ENCODE results near the gene FRMD4B. TPM values are rescaled to one million over a fixed set of nuclear protein-coding genes. Genes with fewer than 3 reads are reported as not detected.
"Not testable (repeated sequence)": the region's sequence is repeated elsewhere in the genome, so short reads cannot be mapped to it uniquely, and the experiment has no call there.

Gene FRMD4B
- polyA plus RNA-seq, 2 of the 4 experiments (the other 2 are of a cell fraction), result 0.92 to 5.9 TPM

- no peak for TF ChIP-seq HOXA7 (CRISPR knock-in tag; IDR thresholded peaks at IDR 0.05)
Measured at GRCh38 chr3:69272556-69272955, 113.3 kb downstream of the FRMD4B start (continued).

DNA sequence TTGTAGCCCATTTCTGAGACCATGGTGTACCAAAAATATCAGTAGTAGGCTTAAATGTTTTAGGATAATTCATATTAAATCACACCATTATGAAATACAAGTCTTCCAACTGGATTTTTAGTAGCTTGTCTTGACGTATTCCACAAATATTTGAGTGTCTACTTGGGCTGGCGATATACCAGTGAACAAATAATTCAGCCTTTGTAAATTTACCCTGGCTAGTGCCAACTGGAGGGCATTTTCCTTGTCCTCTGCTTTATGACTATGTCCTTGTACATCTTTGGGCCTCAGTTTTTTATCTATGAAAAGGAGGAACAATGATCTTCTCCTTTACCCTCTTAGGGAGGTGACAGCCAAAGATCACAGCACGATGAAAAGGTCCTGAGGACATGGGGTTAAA is 114.8 kb downstream of the FRMD4B start:
- no peak overlapping the region for H3K27ac ChIP-seq
- CTCF ChIA-PET, result interaction anchor here (1.0 kb wide), 1 partner anchor 35 kb away, joined by 3 read pairs; no protein-coding TSS in a partner anchor
- TF ChIP-seq HOXA7 (CRISPR knock-in tag; IDR thresholded peaks at IDR 0.05), result no peak
- no peak for TF ChIP-seq FOSB (CRISPR knock-in tag; IDR thresholded peaks at IDR 0.05)
- TF ChIP-seq BCL3 (IDR thresholded peaks at IDR 0.05), result no peak
- no peak for TF ChIP-seq JUNB (IDR thresholded peaks at IDR 0.05)
- no peak for TF ChIP-seq PBX3 (IDR thresholded peaks at IDR 0.05)
- TF ChIP-seq NR3C1 (IDR thresholded peaks at IDR 0.05), result no peak
- no peak for TF ChIP-seq HDAC2 (IDR thresholded peaks at IDR 0.05)
- TF ChIP-seq CHD2 (IDR thresholded peaks at IDR 0.05; ENCODE audit: low read length, partially characterized antibody), result no peak
- no peak for TF ChIP-seq POLR2A (IDR thresholded peaks at IDR 0.05; ENCODE audit: low read length)
- TF ChIP-seq FOSL2 (IDR thresholded peaks at IDR 0.05), result no peak
- no peak for TF ChIP-seq FOSL2 (CRISPR knock-in tag; IDR thresholded peaks at IDR 0.05)
- TF ChIP-seq, protein P1, sequence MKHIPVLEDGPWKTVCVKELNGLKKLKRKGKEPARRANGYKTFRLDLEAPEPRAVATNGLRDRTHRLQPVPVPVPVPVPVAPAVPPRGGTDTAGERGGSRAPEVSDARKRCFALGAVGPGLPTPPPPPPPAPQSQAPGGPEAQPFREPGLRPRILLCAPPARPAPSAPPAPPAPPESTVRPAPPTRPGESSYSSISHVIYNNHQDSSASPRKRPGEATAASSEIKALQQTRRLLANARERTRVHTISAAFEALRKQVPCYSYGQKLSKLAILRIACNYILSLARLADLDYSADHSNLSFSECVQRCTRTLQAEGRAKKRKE (CRISPR knock-in tag; IDR thresholded peaks at IDR 0.05; ENCODE audit: low read depth), result no peak
- TF ChIP-seq MAFK (IDR thresholded peaks at IDR 0.05; ENCODE audit: partially characterized antibody), result no peak
- TF ChIP-seq, protein P2, sequence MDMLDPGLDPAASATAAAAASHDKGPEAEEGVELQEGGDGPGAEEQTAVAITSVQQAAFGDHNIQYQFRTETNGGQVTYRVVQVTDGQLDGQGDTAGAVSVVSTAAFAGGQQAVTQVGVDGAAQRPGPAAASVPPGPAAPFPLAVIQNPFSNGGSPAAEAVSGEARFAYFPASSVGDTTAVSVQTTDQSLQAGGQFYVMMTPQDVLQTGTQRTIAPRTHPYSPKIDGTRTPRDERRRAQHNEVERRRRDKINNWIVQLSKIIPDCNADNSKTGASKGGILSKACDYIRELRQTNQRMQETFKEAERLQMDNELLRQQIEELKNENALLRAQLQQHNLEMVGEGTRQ (IDR thresholded peaks at IDR 0.05), result no peak
- no peak for TF ChIP-seq MAZ (IDR thresholded peaks at IDR 0.05; ENCODE audit: borderline replicate concordance, low read depth, low read length)
- no peak for TF ChIP-seq HEYL (CRISPR knock-in tag; IDR thresholded peaks at IDR 0.05)
- TF ChIP-seq E2F6 (IDR thresholded peaks at IDR 0.05; ENCODE audit: borderline replicate concordance, low read depth), result no peak
- TF ChIP-seq CBX2 (IDR thresholded peaks at IDR 0.05; ENCODE audit: borderline replicate concordance, low read depth), result no peak
- H3K4me2 ChIP-seq, result no peak overlapping the region
- DNase-seq (ENCODE audit: low read depth in 1 of 2, low spot score in 1 of 2) (no peak), ATAC-seq (no peak), FAIRE-seq (no peak)
- no peak overlapping the region for H3K4me3 ChIP-seq
- WGBS (ENCODE audit: missing lambda C conversion rate), result 62% methylated on average over 3 of the region's 3 CpGs
- POLR2A ChIA-PET, result no interaction called here
- H3K4me1 ChIP-seq, result no peaks in the 10 kb centered on the region
- no peaks in the 10 kb centered on the region for H3K9me3 ChIP-seq

- FAIRE-seq (no peak), DNase-seq (ENCODE audit: low read depth in 1 of 2, low spot score in 1 of 2) (no peak), ATAC-seq (no peak)
- Histone ChIP-seq H3K27ac (no peak overlapping the region), H3K4me2 (no peak overlapping the region), H3K9me3 (no peaks in the 10 kb centered on the region), H3K4me3 (no peak overlapping the region), H3K4me1 (no peaks in the 10 kb centered on the region)
- POLR2A ChIA-PET, result no interaction called here
- WGBS (ENCODE audit: missing lambda C conversion rate), result 37% methylated on average over 2 of the region's 2 CpGs
- TF ChIP-seq RFX5 (IDR thresholded peaks at IDR 0.05) (no peak), HEYL (CRISPR knock-in tag; IDR thresholded peaks at IDR 0.05) (no peak), ESRRA (IDR thresholded peaks at IDR 0.05; ENCODE audit: borderline replicate concordance, low read length) (no peak), TP53 (CRISPR knock-in tag; IDR thresholded peaks at IDR 0.05) (no peak), BHLHE40 (IDR thresholded peaks at IDR 0.05; ENCODE audit: low read depth, low read length) (no peak), JUNB (IDR thresholded peaks at IDR 0.05) (no peak), PHF8 (IDR thresholded peaks at IDR 0.05; ENCODE audit: borderline replicate concordance, low read depth) (no peak), EHF (CRISPR knock-in tag; IDR thresholded peaks at IDR 0.05) (no peak), CTCF (IDR thresholded peaks at IDR 0.05) (no peak), ZC3H11A (IDR thresholded peaks at IDR 0.05) (no peak), FOSB (CRISPR knock-in tag; IDR thresholded peaks at IDR 0.05) (no peak), NR3C1 (IDR thresholded peaks at IDR 0.05) (no peak), RNF2 (IDR thresholded peaks at IDR 0.05; ENCODE audit: borderline replicate concordance, low read depth) (no peak), E2F6 (IDR thresholded peaks at IDR 0.05; ENCODE audit: borderline replicate concordance, low read depth) (no peak), MAZ (IDR thresholded peaks at IDR 0.05; ENCODE audit: borderline replicate concordance, low read depth, low read length) (no peak), SREBF2 (IDR thresholded peaks at IDR 0.05) (no peak)
- CTCF ChIA-PET, result no interaction called here
Measured at GRCh38 chr3:69266585-69266984, 119.3 kb downstream of the FRMD4B start.

DNA sequence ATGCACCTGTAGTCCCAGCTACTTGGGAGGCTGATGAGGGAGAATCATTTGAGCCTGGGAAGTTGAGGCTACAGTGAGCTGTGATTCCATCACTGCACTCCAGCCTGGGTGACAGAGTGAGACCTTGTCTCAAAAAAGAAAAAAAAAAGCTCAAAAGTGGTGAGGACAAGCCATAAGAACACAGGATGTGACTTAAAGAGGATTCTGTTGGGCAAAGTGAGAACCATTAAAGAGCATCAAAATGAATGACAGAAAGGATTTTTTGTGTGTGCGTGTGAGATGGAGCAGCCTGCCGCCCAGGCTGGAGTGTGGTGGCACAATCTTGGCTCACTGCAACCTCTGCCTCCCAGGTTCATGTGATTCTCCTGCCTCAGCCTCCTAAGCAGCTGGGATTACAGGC is 119.8 kb downstream of the FRMD4B start:
- POLR2A ChIA-PET; H3K4me3 ChIP-seq; H3K4me1 ChIP-seq; H3K27ac ChIP-seq; H3K4me2 ChIP-seq; FAIRE-seq; DNase-seq (ENCODE audit: low read depth in 1 of 2, low spot score in 1 of 2); H3K9me3 ChIP-seq; ATAC-seq; CTCF ChIA-PET: not testable (repeated sequence)
- 100% methylated on average over 2 of the region's 2 CpGs for WGBS (ENCODE audit: missing lambda C conversion rate)

Data from A549 (cell line).